Ovary (tissue), 3 donors: ENCODE measurements around the gene ANXA11.
"Not testable (repeated sequence)": the region's sequence is repeated elsewhere in the genome, so short reads cannot be mapped to it uniquely, and the experiment has no call there.

Experiments
- CTCF ChIP-seq, 3 donors: fragments of 450-650 bp in 2 of 3; fragments of 200-600 bp in 1 of 3; IDR thresholded peaks; one replicate each; pipeline versions ENCODE4 v1.5.1 to v1.8.0; 2016 to 2022; ENCODE audit warnings: antibody characterized with exemption in 3 of 3, mild to moderate bottlenecking in 1 of 3
- POLR2A ChIP-seq: fragments of 450-650 bp; IDR thresholded peaks from one replicate; pipeline ENCODE4 v1.6.1; 2017; ENCODE audit warnings: antibody characterized with exemption, mild to moderate bottlenecking, moderate library complexity
- donor health status: DM: no; HTN: no; CAD: no.

- not testable (repeated sequence) for TF ChIP-seq CTCF (IDR thresholded peaks at IDR 0.05); POLR2A
Observed at GRCh38 chr10:80226723-80227122, 21.4 kb upstream of the ANXA11 start.
